ENCODE data around the gene KRTAP5-2.
"Not testable (repeated sequence)": the region's sequence is repeated elsewhere in the genome, so short reads cannot be mapped to it uniquely, and the experiment has no call there.

Gene KRTAP5-2

GRCh38 chr11:1628506-1629325 is 30.6 kb upstream of the KRTAP5-2 start:
- DNase-seq (ENCODE audit: low read depth), result peak; percentile 28

- no peak for DNase-seq (ENCODE audit: low read depth)
Measured at GRCh38 chr11:1625541-1625940, 27.4 kb upstream of the KRTAP5-2 start.

- no peak for DNase-seq (ENCODE audit: low read depth)
Measured at GRCh38 chr11:1624621-1625020, 26.5 kb upstream of the KRTAP5-2 start.

GRCh38 chr11:1623716-1624115 is 25.6 kb upstream of the KRTAP5-2 start:
- DNase-seq (ENCODE audit: low read depth), result no peak

- DNase-seq (ENCODE audit: low read depth), result no peak
Measured at GRCh38 chr11:1622086-1622485, 24.0 kb upstream of the KRTAP5-2 start, which contains the start of gene KRTAP5-4. KRTAP5-4 (minus strand) TSS chr11:1622138; CDS start chr11:1622093, 45 bp downstream.

- no peak for DNase-seq (ENCODE audit: low read depth)
Measured at GRCh38 chr11:1619449-1619848, 21.4 kb upstream of the KRTAP5-2 start.

- DNase-seq (ENCODE audit: low read depth), result no peak
Measured at GRCh38 chr11:1618231-1618630, 20.1 kb upstream of the KRTAP5-2 start.

- no peak for DNase-seq (ENCODE audit: low read depth)
Measured at GRCh38 chr11:1608363-1608762, 10.3 kb upstream of the KRTAP5-2 start, which contains the start of gene KRTAP5-3. KRTAP5-3 (minus strand) TSS chr11:1608463; CDS start chr11:1608385, 78 bp downstream.

GRCh38 chr11:1607901-1608300 is 9.8 kb upstream of the KRTAP5-2 start:
- not testable (repeated sequence) for DNase-seq (ENCODE audit: low read depth)

GRCh38 chr11:1607156-1607845 is 9.2 kb upstream of the KRTAP5-2 start:
- not testable (repeated sequence) for DNase-seq (ENCODE audit: low read depth)

- not testable (repeated sequence) for DNase-seq (ENCODE audit: low read depth)
Measured at GRCh38 chr11:1605923-1606322, 7.8 kb upstream of the KRTAP5-2 start.

GRCh38 chr11:1604711-1605110 is 6.6 kb upstream of the KRTAP5-2 start:
- no peak for DNase-seq (ENCODE audit: low read depth)

GRCh38 chr11:1604181-1604580 is 6.1 kb upstream of the KRTAP5-2 start:
- no peak for DNase-seq (ENCODE audit: low read depth)

- DNase-seq (ENCODE audit: low read depth), result no peak
Measured at GRCh38 chr11:1603629-1604028, 5.5 kb upstream of the KRTAP5-2 start.

GRCh38 chr11:1601663-1602062 is 3.6 kb upstream of the KRTAP5-2 start:
- not testable (repeated sequence) for DNase-seq (ENCODE audit: low read depth)

GRCh38 chr11:1600626-1601025 is 2.5 kb upstream of the KRTAP5-2 start:
- no peak for DNase-seq (ENCODE audit: low read depth)

- DNase-seq (ENCODE audit: low read depth), result no peak
Measured at GRCh38 chr11:1598816-1599215, 722 bp upstream of the KRTAP5-2 start.

GRCh38 chr11:1598406-1598805 is 312 bp upstream of the KRTAP5-2 start:
- DNase-seq (ENCODE audit: low read depth), result not testable (repeated sequence)

- DNase-seq (ENCODE audit: low read depth), result no peak
Measured at GRCh38 chr11:1597331-1597993, 632 bp downstream of the KRTAP5-2 start.

- not testable (repeated sequence) for DNase-seq (ENCODE audit: low read depth)
Measured at GRCh38 chr11:1596576-1597121, 1.4 kb downstream of the KRTAP5-2 start.

GRCh38 chr11:1595994-1596575 is 2.0 kb downstream of the KRTAP5-2 start:
- not testable (repeated sequence) for DNase-seq (ENCODE audit: low read depth)

GRCh38 chr11:1592628-1593027 is 5.5 kb downstream of the KRTAP5-2 start:
- no peak for DNase-seq (ENCODE audit: low read depth)

All from stimulated activated CD8-positive, alpha-beta memory T cell treated with anti-CD3 and anti-CD28 coated beads, Interleukin-7, amount 100 ng/mL, for 24 hours (primary cell).